Measurements from ENCODE around the gene METRN.

DNA sequence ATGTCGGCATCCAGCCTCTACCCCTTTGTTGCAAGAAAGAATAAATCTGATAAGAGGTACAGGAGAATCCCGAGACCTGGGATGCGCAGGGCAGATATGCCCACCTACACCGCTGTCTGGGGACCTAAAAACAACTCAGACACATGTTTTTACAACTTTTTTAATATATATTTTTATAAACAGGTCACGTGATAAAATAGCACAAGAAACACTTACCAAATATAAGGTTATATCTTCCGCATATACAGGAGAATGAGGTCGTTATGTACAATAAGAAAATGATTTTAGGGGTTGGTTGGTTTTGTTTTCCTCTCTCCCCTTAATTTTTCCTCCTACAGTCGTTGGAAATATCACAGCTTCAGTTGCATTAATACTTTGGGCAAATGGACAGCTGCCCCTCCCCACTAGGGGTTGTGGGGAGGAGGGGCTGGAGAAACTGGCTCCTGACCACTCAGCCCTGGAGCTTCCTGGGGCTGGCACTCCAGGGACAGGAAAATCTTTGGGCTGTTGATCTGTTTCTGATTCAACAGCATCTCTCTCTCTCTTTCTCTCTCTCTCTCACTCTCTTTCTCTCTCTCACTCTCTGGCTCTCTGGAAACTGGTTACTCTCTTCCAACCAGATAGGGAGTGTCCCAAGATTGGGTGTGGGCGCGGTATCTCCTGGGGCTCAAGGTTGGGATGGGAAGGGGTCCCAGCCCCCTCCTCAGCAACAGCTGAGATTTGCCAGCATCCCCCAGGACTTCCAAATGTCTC is 22.4 kb upstream of the METRN start:
- TF ChIP-seq, protein P1, sequence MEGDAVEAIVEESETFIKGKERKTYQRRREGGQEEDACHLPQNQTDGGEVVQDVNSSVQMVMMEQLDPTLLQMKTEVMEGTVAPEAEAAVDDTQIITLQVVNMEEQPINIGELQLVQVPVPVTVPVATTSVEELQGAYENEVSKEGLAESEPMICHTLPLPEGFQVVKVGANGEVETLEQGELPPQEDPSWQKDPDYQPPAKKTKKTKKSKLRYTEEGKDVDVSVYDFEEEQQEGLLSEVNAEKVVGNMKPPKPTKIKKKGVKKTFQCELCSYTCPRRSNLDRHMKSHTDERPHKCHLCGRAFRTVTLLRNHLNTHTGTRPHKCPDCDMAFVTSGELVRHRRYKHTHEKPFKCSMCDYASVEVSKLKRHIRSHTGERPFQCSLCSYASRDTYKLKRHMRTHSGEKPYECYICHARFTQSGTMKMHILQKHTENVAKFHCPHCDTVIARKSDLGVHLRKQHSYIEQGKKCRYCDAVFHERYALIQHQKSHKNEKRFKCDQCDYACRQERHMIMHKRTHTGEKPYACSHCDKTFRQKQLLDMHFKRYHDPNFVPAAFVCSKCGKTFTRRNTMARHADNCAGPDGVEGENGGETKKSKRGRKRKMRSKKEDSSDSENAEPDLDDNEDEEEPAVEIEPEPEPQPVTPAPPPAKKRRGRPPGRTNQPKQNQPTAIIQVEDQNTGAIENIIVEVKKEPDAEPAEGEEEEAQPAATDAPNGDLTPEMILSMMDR (conservative IDR thresholded peaks at IDR 0.05; ENCODE audit: low read length), result no peak
- TF ChIP-seq EZH2phosphoT487 (IDR thresholded peaks at IDR 0.05; ENCODE audit: borderline replicate concordance), result no peak

Measured in Loucy (cell line).